Vagina (tissue), 2 donors: ENCODE data around the gene CFAP74.

Source experiments
- POLR2A ChIP-seq, 2 donors: fragments of 450-650 bp; IDR thresholded peaks; one replicate each; pipeline ENCODE4 v1.6.1; 2017; ENCODE audit warnings: antibody characterized with exemption in 2 of 2, mild to moderate bottlenecking in 2 of 2, moderate library complexity in 2 of 2
- POLR2AphosphoS5 ChIP-seq, 2 donors: sonication (generic); formaldehyde crosslinking; IDR thresholded peaks; one replicate each; pipeline ENCODE4 v1.9.0; 2017; ENCODE audit warnings: antibody characterized with exemption in 2 of 2, mild to moderate bottlenecking in 2 of 2, low read depth in 1 of 2; ENCODE audit not compliant: insufficient read depth in 1 of 2
- TF ChIP-seq, protein P1 (sequence below), 3 experiments: fragments of 450-650 bp in 2 of 3; fragments of 200-600 bp in 1 of 3; sonication (generic) in 1 of 3; IDR thresholded peaks; one replicate each; pipeline ENCODE4 v1.5.1; 2017 to 2019; ENCODE audit warnings: antibody characterized with exemption in 3 of 3, mild to moderate bottlenecking in 2 of 3, moderate library complexity in 2 of 3

DNA sequence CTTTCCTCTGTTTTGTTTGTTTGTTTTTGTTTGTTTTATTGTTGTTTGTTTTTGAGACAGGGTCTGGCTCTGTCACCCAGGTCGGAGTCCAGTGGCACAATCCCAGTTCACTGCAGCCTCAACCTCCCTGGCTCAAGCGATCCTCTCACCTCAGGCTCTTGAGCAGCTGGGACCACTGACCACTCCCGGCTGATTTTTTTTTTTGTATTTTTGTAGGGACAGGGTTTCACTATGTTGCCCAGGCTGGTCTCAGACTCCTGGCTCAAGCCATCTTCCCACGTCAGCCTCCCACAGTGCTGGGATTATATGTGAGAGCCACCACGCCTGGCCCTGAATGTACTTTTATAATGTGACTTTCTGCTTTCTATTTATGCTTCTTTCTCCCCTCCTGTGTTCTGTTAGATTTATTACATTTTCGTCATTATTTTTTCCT is 93.5 kb downstream of the CFAP74 start:
- TF ChIP-seq POLR2AphosphoS5 (IDR thresholded peaks at IDR 0.05; ENCODE audit: insufficient read depth in 1 of 2, low read depth in 1 of 2) = no peak
- TF ChIP-seq, protein P1, sequence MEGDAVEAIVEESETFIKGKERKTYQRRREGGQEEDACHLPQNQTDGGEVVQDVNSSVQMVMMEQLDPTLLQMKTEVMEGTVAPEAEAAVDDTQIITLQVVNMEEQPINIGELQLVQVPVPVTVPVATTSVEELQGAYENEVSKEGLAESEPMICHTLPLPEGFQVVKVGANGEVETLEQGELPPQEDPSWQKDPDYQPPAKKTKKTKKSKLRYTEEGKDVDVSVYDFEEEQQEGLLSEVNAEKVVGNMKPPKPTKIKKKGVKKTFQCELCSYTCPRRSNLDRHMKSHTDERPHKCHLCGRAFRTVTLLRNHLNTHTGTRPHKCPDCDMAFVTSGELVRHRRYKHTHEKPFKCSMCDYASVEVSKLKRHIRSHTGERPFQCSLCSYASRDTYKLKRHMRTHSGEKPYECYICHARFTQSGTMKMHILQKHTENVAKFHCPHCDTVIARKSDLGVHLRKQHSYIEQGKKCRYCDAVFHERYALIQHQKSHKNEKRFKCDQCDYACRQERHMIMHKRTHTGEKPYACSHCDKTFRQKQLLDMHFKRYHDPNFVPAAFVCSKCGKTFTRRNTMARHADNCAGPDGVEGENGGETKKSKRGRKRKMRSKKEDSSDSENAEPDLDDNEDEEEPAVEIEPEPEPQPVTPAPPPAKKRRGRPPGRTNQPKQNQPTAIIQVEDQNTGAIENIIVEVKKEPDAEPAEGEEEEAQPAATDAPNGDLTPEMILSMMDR (IDR thresholded peaks at IDR 0.05) = no peak
- no peak for TF ChIP-seq POLR2A (IDR thresholded peaks at IDR 0.05)
